Activated CD4-positive, CD25-positive, alpha-beta regulatory T cell treated with anti-CD3 and anti-CD28 coated beads, Interleukin-2, amount 50 U/mL, for 72 hours (primary cell): ENCODE results near the gene IFNA10.
"Not testable (repeated sequence)": the region's sequence is repeated elsewhere in the genome, so short reads cannot be mapped to it uniquely, and the experiment has no call there.

ENCODE experiments used
- DNase-seq: peaks from one replicate; pipeline ENCODE4 v3.0.0; 2021

IFNA10 gene

DNA sequence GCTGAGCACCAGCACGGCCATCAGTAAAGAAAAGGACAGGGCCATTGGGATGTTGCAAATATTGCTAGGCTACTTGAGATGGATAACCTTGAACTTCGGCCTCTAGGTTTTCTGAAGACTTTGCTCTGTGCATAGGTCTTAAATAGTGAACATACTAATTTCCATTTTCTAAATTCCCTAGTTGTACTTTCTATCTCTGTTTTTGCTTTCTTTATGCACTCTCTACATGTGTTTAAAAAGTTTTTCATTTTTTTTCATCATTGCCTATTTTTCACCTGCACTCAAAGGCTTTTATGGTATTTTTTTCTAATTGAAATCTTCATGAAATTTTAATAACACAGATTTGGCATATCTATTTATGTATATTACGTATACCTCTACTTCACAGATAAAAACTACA is 19.5 kb downstream of the IFNA10 start, which contains the start of gene IFNA4:
Gene IFNA4 (minus strand): TSS at position 101 of the 400 bp plus-strand sequence. CDS start 56 bp downstream, at position 45.
- not testable (repeated sequence) for DNase-seq

GRCh38 chr9:21182810-21183736 is 23.9 kb downstream of the IFNA10 start:
- not testable (repeated sequence) for DNase-seq

- DNase-seq: no peak
Measured at GRCh38 chr9:21174671-21175070, 32.3 kb downstream of the IFNA10 start.

GRCh38 chr9:21172156-21172555 is 34.8 kb downstream of the IFNA10 start:
- no peak for DNase-seq

- DNase-seq: no peak
Measured at GRCh38 chr9:21171351-21171750, 35.6 kb downstream of the IFNA10 start.

DNA sequence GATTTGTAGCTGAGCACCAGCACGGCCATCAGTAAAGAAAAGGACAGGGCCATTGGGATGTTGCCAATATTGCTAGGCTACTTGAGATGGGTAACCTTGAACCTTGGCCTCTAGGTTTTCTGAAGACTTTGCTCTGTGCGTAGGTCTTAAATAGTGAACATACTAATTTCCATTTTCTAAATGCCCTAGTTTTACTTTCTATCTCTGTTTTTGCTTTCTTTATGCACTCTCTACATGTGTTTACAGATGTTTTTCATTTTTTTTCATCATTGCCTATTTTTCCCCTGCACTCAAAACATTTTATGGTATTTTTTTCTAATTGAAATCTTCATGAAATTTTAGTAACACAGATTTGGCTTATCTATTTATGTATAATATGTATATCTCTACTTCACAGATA is 40.4 kb downstream of the IFNA10 start, which contains the start of gene IFNA21:
Gene IFNA21 (minus strand): TSS at position 101 of the 400 bp plus-strand sequence. CDS start 48 bp downstream, at position 53.
- not testable (repeated sequence) for DNase-seq

- no peak for DNase-seq
Measured at GRCh38 chr9:21165516-21165915, 41.4 kb downstream of the IFNA10 start.

DNA sequence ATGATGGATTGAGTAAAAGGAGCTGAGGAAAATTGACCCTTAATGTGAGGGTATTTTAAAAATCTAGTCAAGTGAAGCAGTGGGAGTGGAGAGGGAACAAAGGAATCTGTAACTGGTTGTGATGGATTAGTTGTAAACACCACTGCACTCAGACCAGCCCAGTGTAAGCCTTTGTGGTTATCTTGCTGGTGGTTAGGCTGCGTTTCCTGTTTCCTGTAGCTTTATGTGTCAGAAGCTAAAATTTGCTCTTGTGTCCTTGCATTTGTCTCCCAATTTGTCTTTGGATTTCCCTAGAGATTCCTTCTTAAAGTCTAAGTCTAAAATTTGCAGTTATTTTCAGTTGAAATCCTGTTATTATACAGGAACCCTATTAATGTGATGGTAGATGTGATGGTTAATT is 46.8 kb downstream of the IFNA10 start:
- no peak for DNase-seq
